AG09309 (cell line): ENCODE measurements around the gene PMF1.

Experiments
- DNase-seq: peaks from one replicate; pipeline ENCODE4 v3.0.0-alpha.2; 2010; ENCODE audit warnings: low read depth
- H3K4me3 ChIP-seq: 2 replicates; pipeline ENCODE4 v1.5.1; 2011; ENCODE audit warnings: mild to moderate bottlenecking, low read depth, low read length, moderate library complexity; ENCODE audit not compliant: control insufficient read depth
- TF ChIP-seq, protein P1 (sequence below): IDR thresholded peaks from 2 replicates; pipeline ENCODE4 v1.5.1; 2011; ENCODE audit warnings: mild to moderate bottlenecking, low read depth, low read length, inconsistent platforms; ENCODE audit not compliant: insufficient read depth, control insufficient read depth; ENCODE audit errors: missing control alignments

The PMF1 gene

DNA sequence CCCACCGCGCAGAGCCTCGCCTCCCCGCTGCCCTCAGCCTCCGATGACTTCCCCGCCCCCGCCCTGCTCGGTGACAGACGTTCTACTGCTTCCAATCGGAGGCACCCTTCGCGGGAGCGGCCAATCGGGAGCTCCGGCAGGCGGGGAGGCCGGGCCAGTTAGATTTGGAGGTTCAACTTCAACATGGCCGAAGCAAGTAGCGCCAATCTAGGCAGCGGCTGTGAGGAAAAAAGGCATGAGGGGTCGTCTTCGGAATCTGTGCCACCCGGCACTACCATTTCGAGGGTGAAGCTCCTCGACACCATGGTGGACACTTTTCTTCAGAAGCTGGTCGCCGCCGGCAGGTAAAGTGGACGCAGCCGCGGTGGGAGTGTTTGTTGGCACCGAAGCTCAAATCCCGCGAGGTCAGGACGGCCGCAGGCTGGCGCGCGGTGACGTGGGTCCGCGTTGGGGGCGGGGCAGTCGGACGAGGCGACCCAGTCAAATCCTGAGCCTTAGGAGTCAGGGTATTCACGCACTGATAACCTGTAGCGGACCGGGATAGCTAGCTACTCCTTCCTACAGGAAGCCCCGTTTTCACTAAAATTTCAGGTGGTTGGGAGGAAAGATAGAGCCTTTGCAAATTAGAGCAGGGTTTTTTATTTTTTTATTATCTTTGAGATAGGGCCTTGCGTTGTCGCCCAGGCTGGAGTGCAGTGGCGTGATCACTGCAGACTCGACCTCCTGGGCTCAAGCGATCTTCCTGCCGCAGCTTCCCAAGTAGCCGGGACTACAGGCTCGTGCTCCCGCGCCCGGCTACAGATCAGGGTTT is at the start of gene PMF1:
Gene PMF1, plus strand, starts transcription at position 175 of the 811 bp plus-strand sequence. Its CDS starts 9 bp downstream, at position 184.
- TF ChIP-seq, protein P1, sequence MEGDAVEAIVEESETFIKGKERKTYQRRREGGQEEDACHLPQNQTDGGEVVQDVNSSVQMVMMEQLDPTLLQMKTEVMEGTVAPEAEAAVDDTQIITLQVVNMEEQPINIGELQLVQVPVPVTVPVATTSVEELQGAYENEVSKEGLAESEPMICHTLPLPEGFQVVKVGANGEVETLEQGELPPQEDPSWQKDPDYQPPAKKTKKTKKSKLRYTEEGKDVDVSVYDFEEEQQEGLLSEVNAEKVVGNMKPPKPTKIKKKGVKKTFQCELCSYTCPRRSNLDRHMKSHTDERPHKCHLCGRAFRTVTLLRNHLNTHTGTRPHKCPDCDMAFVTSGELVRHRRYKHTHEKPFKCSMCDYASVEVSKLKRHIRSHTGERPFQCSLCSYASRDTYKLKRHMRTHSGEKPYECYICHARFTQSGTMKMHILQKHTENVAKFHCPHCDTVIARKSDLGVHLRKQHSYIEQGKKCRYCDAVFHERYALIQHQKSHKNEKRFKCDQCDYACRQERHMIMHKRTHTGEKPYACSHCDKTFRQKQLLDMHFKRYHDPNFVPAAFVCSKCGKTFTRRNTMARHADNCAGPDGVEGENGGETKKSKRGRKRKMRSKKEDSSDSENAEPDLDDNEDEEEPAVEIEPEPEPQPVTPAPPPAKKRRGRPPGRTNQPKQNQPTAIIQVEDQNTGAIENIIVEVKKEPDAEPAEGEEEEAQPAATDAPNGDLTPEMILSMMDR = no peak
- DNase-seq = peak; percentile 81
- H3K4me3 ChIP-seq = peak within 1 kb of the TSS; percentile 76

DNA sequence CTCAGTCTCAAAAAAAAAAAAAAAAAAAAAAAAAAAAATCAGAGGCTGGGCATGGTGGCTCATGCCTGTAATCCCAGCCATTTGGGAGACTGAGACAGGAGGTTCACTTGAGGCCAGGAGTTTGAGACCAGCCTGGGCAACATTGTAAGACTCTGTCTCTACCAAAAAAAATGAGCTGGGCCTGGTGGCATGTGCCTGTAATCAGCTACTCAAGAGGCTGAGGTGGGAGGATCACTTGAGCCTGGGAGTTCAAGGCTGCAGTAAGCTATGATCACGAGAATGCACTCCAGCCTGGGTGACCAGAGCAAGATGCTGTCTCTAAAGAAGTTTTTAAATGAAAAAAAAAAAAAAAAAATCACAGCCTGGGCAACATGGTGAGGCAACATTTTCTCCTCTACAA is 49.1 kb upstream of the PMF1 start:
- DNase-seq = no peak
- TF ChIP-seq, protein P1 = no peak
- no peak overlapping the region for H3K4me3 ChIP-seq

- no peak for DNase-seq
- H3K4me3 ChIP-seq = no peak overlapping the region
- TF ChIP-seq, protein P1 = no peak
Measured at GRCh38 chr1:156164125-156164831, 48.5 kb upstream of the PMF1 start.

DNA sequence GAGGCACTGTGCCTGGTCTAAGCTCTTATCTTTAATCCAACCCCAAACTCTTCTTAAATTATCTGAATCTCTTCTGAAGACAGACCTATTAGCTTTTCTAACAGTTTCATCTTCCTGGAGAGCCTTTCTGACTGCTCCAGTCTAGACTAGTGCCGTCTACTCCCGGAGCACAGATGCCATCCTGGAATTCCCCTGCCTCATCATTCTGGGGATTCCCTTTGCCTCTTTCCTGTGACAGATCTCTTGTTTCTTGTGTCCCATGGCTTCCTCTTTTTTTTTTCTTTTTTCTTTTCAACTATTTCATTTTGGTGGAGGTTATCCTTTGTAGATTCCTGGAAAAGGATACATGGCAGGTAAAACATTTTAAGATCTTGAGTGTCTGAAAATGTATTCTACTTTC is 47.7 kb upstream of the PMF1 start:
- no peak for DNase-seq
- TF ChIP-seq, protein P1 = no peak
- H3K4me3 ChIP-seq = no peak overlapping the region

DNA sequence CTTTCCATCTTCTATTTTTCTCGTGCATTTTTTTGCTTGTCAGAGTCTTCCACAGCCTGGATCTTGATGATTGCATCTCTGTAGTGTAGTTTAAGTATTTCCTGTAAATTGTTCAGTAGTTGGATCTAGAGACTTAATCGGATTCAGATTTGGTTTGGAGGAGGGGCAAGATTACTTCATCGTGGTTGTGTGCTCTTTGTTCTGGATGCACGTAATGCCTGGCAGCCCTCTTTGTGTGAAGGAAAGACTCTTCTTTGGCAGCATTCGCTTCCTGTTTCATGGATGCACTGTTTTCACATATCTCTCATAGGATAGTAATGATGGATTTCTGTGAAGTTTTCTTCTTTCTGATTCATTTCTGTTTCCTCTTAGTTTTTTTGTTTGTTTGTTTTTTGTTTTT is 45.3 kb upstream of the PMF1 start:
- H3K4me3 ChIP-seq = no peak overlapping the region
- no peak for DNase-seq
- TF ChIP-seq, protein P1 = no peak

GRCh38 chr1:156172696-156173470 is 39.9 kb upstream of the PMF1 start:
- H3K4me3 ChIP-seq = no peak overlapping the region
- no peak for DNase-seq
- TF ChIP-seq, protein P1 = no peak
